Panc1 (cell line): ENCODE results near the gene GZF1.

Source experiments
- POLR2AphosphoS5 ChIP-seq: IDR thresholded peaks from 2 replicates; pipeline ENCODE4 v1.6.1; 2012; ENCODE audit warnings: mild to moderate bottlenecking, low read depth, low read length, moderate library complexity
- TCF7L2 ChIP-seq: IDR thresholded peaks from 2 replicates; pipeline ENCODE4 v1.6.1; 2011; ENCODE audit warnings: mild to moderate bottlenecking, low read depth, low read length, inconsistent platforms
- TF ChIP-seq, protein P1 (sequence below): fragments of 450-650 bp; IDR thresholded peaks from 2 replicates; pipeline ENCODE4 v1.5.1; 2017; ENCODE audit warnings: mild to moderate bottlenecking
- TF ChIP-seq, protein P2 (sequence below), 2 experiments: IDR thresholded peaks; 2 replicates each; pipeline ENCODE4 v1.6.1; 2011 to 2012; ENCODE audit warnings: low read depth in 2 of 2, control low read depth in 1 of 2, low read length in 1 of 2, mild to moderate bottlenecking in 1 of 2, moderate library complexity in 1 of 2; ENCODE audit not compliant: insufficient read depth in 1 of 2

DNA sequence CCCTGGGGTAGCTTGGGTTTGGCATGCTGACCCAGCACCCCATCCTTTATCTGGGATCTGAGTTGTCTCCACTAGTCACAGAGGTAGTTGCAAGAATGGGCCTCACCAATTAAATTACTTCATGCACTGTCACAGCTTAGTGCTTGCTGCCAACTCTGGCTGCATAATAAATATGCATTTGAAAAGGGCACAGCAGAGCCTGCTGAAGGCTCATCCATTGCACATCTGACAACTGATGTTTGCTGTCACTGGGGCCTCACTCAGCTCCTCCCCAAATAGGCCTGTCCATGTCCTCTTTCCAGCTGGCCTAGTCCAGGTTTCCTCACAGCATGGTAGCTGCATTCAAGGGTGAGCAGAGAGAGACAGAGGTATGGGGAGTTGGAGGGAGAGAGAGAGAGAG is 24.7 kb upstream of the GZF1 start:
- TF ChIP-seq, protein P1, sequence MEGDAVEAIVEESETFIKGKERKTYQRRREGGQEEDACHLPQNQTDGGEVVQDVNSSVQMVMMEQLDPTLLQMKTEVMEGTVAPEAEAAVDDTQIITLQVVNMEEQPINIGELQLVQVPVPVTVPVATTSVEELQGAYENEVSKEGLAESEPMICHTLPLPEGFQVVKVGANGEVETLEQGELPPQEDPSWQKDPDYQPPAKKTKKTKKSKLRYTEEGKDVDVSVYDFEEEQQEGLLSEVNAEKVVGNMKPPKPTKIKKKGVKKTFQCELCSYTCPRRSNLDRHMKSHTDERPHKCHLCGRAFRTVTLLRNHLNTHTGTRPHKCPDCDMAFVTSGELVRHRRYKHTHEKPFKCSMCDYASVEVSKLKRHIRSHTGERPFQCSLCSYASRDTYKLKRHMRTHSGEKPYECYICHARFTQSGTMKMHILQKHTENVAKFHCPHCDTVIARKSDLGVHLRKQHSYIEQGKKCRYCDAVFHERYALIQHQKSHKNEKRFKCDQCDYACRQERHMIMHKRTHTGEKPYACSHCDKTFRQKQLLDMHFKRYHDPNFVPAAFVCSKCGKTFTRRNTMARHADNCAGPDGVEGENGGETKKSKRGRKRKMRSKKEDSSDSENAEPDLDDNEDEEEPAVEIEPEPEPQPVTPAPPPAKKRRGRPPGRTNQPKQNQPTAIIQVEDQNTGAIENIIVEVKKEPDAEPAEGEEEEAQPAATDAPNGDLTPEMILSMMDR, result no peak
- TF ChIP-seq TCF7L2, result no peak
- TF ChIP-seq, protein P2, sequence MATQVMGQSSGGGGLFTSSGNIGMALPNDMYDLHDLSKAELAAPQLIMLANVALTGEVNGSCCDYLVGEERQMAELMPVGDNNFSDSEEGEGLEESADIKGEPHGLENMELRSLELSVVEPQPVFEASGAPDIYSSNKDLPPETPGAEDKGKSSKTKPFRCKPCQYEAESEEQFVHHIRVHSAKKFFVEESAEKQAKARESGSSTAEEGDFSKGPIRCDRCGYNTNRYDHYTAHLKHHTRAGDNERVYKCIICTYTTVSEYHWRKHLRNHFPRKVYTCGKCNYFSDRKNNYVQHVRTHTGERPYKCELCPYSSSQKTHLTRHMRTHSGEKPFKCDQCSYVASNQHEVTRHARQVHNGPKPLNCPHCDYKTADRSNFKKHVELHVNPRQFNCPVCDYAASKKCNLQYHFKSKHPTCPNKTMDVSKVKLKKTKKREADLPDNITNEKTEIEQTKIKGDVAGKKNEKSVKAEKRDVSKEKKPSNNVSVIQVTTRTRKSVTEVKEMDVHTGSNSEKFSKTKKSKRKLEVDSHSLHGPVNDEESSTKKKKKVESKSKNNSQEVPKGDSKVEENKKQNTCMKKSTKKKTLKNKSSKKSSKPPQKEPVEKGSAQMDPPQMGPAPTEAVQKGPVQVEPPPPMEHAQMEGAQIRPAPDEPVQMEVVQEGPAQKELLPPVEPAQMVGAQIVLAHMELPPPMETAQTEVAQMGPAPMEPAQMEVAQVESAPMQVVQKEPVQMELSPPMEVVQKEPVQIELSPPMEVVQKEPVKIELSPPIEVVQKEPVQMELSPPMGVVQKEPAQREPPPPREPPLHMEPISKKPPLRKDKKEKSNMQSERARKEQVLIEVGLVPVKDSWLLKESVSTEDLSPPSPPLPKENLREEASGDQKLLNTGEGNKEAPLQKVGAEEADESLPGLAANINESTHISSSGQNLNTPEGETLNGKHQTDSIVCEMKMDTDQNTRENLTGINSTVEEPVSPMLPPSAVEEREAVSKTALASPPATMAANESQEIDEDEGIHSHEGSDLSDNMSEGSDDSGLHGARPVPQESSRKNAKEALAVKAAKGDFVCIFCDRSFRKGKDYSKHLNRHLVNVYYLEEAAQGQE (IDR thresholded peaks at IDR 0.05; ENCODE audit: insufficient read depth in 1 of 2, low read depth in 2 of 2, low read length in 1 of 2), result no peak
- TF ChIP-seq POLR2AphosphoS5, result no peak
